ENCODE measurements around the gene EXD1.

GRCh38 chr15:41183581-41183980 lies 47.0 kb downstream of the EXD1 start:
- no peak for TF ChIP-seq POLR2AphosphoS5 (IDR thresholded peaks at IDR 0.05; ENCODE audit: insufficient read depth in 1 of 2, low read depth in 1 of 2)
- TF ChIP-seq CTCF (IDR thresholded peaks at IDR 0.05) = no peak

Measured in vagina (tissue), 2 donors.